Endothelial cell (in vitro differentiated cells): Measurements from ENCODE around the gene GLP1R. TPM values are rescaled to one million over a fixed set of nuclear protein-coding genes. Genes with fewer than 3 reads are reported as not detected.
A peak's percentile ranks its signal among the peaks of the same experiment; 100 is the strongest.

Source experiments
- DNase-seq: peaks from one replicate; pipeline ENCODE4 v3.0.0; 2021; ENCODE audit warnings: low spot score
- H3K27ac Mint-ChIP-seq: one replicate; pipeline ENCODE4 v1.8.0; 2021; ENCODE audit warnings: mixed read lengths, inconsistent platforms; ENCODE audit not compliant: unreplicated experiment
- H3K27me3 Mint-ChIP-seq: one replicate; pipeline ENCODE4 v1.8.0; 2021; ENCODE audit warnings: mild to moderate bottlenecking, moderate library complexity, mixed read lengths, inconsistent platforms; ENCODE audit not compliant: unreplicated experiment
- H3K36me3 Mint-ChIP-seq: one replicate; pipeline ENCODE4 v1.8.0; 2021; ENCODE audit warnings: mild to moderate bottlenecking, low read depth, mixed read lengths, inconsistent platforms; ENCODE audit not compliant: unreplicated experiment
- H3K4me1 Mint-ChIP-seq: one replicate; pipeline ENCODE4 v1.8.0; 2021; ENCODE audit warnings: mild to moderate bottlenecking, mixed read lengths, inconsistent platforms; ENCODE audit not compliant: unreplicated experiment
- H3K4me3 Mint-ChIP-seq: one replicate; pipeline ENCODE4 v1.8.0; 2021; ENCODE audit warnings: mild to moderate bottlenecking, mixed read lengths, inconsistent platforms; ENCODE audit not compliant: unreplicated experiment
- H3K9me3 Mint-ChIP-seq: one replicate; pipeline ENCODE4 v1.8.0; 2021; ENCODE audit warnings: mixed read lengths, inconsistent platforms; ENCODE audit not compliant: unreplicated experiment
- total RNA-seq: library from RNA; stranded (reverse); fragmentation: NEBNext Ultra II Directional; extraction: Animal tissue kit (Norgen Biotek cat#: 25700); gene quantifications from one replicate; pipeline ENCODE4 v1.2.1, GENCODE V29; 2021; ENCODE audit not compliant: unreplicated experiment
- TF ChIP-seq, protein P1 (sequence below): fragments of 200-600 bp; sonication (generic); IDR thresholded peaks from one replicate; pipeline ENCODE4 v1.5.0; 2021; ENCODE audit warnings: antibody characterized with exemption; ENCODE audit not compliant: unreplicated experiment

Gene GLP1R
- total RNA-seq, 1 donor from 2014 or later = 42.5 TPM

DNA sequence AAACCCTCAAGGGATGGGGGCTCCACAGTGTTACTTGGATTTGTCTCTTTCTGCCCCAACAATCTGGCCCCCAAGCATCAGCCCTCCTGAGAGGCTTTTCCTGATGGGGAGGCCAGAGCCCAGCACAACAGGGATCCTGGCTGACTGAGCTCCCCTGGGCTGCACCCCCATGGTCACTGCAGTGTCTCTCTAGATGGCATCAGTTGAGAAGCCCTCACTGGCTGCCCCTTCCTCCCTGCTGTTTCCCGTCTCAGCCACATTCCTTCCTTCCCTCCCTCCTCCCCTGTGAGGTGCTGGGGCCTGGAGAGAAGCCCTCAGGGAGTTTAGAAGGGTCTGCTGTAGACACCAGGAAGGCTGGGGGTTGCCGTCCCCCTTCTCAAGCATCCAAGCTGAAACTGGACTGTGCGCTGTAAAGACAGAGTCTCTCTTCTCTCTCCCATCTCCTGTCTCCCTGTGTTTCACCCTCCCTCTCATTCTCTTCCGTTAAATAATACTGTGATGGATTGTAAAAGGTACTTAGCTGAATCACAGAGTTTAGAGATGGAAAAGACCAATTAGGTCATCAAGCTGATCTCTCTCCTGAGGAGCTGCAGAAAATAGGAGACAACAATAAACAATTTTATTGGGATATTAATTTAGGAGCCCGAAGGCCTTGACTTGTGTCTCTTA lies 36.7 kb downstream of the GLP1R start:
- Mint-ChIP-seq H3K27me3 (peaks cover 2% of the 10 kb centered on the region), H3K4me1 (peaks cover 21% of the 10 kb centered on the region), H3K36me3 (peaks cover 11% of the 10 kb centered on the region), H3K4me3 (no peak overlapping the region), H3K9me3 (no peaks in the 10 kb centered on the region), H3K27ac (no peak overlapping the region)
- TF ChIP-seq, protein P1, sequence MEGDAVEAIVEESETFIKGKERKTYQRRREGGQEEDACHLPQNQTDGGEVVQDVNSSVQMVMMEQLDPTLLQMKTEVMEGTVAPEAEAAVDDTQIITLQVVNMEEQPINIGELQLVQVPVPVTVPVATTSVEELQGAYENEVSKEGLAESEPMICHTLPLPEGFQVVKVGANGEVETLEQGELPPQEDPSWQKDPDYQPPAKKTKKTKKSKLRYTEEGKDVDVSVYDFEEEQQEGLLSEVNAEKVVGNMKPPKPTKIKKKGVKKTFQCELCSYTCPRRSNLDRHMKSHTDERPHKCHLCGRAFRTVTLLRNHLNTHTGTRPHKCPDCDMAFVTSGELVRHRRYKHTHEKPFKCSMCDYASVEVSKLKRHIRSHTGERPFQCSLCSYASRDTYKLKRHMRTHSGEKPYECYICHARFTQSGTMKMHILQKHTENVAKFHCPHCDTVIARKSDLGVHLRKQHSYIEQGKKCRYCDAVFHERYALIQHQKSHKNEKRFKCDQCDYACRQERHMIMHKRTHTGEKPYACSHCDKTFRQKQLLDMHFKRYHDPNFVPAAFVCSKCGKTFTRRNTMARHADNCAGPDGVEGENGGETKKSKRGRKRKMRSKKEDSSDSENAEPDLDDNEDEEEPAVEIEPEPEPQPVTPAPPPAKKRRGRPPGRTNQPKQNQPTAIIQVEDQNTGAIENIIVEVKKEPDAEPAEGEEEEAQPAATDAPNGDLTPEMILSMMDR = no peak
- DNase-seq = peak; percentile 1

DNA sequence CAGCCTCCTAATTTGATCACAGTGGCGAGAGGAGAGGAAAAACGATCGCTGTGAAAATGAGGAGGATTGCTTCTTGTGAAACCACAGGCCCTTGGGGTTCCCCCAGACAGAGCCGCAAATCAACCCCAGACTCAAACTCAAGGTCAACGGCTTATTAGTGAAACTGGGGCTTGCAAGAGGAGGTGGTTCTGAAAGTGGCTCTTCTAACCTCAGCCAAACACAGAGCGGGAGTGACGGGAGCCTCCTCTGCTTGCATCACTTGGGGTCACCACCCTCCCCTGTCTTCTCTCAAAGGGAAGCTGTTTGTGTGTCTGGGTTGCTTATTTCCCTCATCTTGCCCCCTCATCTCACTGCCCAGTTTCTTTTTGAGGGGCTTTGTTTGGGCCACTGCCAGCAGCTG lies 37.7 kb downstream of the GLP1R start:
- TF ChIP-seq, protein P1 = no peak
- Mint-ChIP-seq H3K27me3 (no peaks in the 10 kb centered on the region), H3K27ac (no peak overlapping the region), H3K4me1 (peaks cover 27% of the 10 kb centered on the region), H3K36me3 (peaks cover 11% of the 10 kb centered on the region), H3K9me3 (no peaks in the 10 kb centered on the region), H3K4me3 (peak overlapping the region; percentile 33)
- DNase-seq = no peak

DNA sequence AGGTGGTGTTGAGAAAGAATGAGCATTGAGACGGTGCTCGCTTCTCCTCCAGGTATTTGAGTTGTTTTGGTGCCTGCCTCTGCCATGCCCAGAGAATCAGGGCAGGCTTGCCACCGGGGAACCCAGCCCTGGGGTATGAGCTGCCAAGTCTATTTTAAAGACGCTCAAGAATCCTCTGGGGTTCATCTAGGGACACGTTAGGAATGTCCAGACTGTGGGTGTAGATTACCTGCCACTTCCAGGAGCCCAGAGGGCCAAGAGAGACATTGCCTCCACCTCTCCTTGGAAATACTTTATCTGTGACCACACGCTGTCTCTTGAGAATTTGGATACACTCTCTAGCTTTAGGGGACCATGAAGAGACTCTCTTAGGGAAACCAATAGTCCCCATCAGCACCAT lies 38.1 kb downstream of the GLP1R start:
- TF ChIP-seq, protein P1 = no peak
- H3K27me3 Mint-ChIP-seq = no peaks in the 10 kb centered on the region
- DNase-seq = no peak
- peaks cover 27% of the 10 kb centered on the region for H3K4me1 Mint-ChIP-seq
- H3K9me3 Mint-ChIP-seq = no peaks in the 10 kb centered on the region
- H3K27ac Mint-ChIP-seq = no peak overlapping the region
- peaks cover 11% of the 10 kb centered on the region for H3K36me3 Mint-ChIP-seq
- peak overlapping the region; percentile 33 for H3K4me3 Mint-ChIP-seq

DNA sequence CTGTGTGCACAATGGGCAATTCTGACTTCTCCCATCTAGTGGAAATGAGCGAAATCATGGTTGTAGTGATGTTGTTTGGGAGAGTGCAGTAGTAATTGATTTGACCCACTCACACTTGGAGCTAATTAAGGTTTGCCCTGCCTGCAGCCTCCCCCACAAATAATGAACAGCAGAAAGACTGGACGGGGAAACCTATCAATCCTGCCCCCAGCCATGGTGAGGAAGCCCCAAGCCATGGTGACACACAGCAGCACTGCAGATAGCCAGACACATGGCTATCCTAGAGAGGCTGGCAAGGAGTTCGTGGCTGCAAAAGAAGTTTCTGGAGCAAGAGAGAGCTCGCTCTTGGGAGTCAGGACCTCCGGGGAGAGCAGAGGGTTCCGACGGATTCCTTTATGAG lies 38.6 kb downstream of the GLP1R start:
- Mint-ChIP-seq H3K4me3 (no peak overlapping the region), H3K27me3 (no peaks in the 10 kb centered on the region), H3K4me1 (peaks cover 30% of the 10 kb centered on the region), H3K27ac (no peak overlapping the region), H3K36me3 (peaks cover 11% of the 10 kb centered on the region), H3K9me3 (no peaks in the 10 kb centered on the region)
- no peak for DNase-seq
- TF ChIP-seq, protein P1 = no peak

DNA sequence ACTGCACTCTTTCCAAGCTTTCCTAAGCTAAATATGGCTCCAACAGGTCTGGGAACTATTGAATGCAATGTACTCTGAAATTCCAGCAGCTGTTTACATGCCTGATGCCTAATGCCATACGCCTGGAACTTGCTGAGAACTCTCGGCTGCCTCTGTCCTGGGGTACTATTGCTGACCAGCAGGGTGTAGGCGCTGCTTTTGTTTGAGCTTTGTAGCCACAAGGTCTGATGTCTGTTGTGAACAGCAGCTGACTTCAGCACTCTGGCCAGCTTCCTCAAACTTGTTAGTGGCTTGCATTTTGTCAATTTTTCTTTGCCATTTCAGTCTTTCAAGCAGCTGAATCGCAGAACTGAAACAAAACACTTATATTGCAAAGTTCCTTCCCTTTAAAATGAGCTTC lies 39.8 kb downstream of the GLP1R start:
- no peak overlapping the region for H3K4me3 Mint-ChIP-seq
- no peaks in the 10 kb centered on the region for H3K9me3 Mint-ChIP-seq
- H3K27me3 Mint-ChIP-seq = no peaks in the 10 kb centered on the region
- peaks cover 30% of the 10 kb centered on the region for H3K4me1 Mint-ChIP-seq
- H3K27ac Mint-ChIP-seq = no peak overlapping the region
- peak; percentile 59 for DNase-seq
- TF ChIP-seq, protein P1 = peak; percentile 55
- peaks cover 11% of the 10 kb centered on the region for H3K36me3 Mint-ChIP-seq
